GM20000 (cell line): ENCODE measurements around the gene MEIOB.

ENCODE experiments used
- DNase-seq: peaks from one replicate; pipeline ENCODE4 v3.0.0; 2012; ENCODE audit warnings: low spot score
- TF ChIP-seq, protein P1 (sequence below): IDR thresholded peaks from 2 replicates; pipeline ENCODE4 v1.5.1; 2012; ENCODE audit warnings: mild to moderate bottlenecking, control low read depth; ENCODE audit errors: extremely low read depth, missing control alignments

MEIOB gene

GRCh38 chr16:1825381-1825863 lies 46.5 kb downstream of the MEIOB start:
- TF ChIP-seq, protein P1, sequence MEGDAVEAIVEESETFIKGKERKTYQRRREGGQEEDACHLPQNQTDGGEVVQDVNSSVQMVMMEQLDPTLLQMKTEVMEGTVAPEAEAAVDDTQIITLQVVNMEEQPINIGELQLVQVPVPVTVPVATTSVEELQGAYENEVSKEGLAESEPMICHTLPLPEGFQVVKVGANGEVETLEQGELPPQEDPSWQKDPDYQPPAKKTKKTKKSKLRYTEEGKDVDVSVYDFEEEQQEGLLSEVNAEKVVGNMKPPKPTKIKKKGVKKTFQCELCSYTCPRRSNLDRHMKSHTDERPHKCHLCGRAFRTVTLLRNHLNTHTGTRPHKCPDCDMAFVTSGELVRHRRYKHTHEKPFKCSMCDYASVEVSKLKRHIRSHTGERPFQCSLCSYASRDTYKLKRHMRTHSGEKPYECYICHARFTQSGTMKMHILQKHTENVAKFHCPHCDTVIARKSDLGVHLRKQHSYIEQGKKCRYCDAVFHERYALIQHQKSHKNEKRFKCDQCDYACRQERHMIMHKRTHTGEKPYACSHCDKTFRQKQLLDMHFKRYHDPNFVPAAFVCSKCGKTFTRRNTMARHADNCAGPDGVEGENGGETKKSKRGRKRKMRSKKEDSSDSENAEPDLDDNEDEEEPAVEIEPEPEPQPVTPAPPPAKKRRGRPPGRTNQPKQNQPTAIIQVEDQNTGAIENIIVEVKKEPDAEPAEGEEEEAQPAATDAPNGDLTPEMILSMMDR = no peak
- no peak for DNase-seq

DNA sequence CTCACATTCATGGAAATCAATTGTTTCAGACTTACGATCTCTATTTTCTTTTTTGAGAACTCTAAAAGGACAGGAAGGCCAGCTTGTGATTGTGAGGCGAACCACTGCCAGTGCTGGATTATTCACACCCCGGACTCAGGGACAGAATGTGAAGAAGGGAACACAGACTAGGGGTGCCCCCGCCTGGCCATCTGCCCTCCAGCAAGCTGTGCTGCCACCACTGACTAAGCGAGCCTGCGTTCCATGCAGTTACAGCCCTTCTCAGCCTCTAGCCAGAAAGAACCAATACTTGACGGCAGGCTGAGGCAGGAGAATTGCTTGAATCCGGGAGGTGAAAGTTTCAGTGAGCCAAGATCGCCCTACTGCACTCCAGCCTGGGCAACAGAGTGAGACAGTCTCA lies 48.1 kb downstream of the MEIOB start:
- DNase-seq = peak; percentile 47
- TF ChIP-seq, protein P1 = no peak

DNA sequence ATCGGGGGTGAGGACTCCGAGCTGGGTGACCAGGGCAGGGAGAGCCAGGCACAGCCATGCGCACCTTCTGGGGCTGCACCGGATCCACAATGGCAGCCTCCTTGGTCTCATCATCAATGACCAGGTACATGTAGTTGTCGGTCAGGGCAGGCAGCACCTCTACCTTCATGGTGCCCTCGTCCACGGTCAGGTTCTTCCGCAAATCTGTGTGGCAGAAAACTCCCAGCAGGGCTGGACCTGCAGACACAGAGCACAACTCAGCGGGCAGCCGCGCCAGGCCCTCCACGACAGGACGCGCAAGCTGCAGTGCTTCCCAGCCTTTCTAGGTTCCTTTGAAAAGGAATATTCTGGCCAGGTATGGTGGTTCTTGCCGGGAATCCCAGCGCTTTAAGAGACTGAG lies 49.2 kb downstream of the MEIOB start:
- no peak for DNase-seq
- TF ChIP-seq, protein P1 = no peak

DNA sequence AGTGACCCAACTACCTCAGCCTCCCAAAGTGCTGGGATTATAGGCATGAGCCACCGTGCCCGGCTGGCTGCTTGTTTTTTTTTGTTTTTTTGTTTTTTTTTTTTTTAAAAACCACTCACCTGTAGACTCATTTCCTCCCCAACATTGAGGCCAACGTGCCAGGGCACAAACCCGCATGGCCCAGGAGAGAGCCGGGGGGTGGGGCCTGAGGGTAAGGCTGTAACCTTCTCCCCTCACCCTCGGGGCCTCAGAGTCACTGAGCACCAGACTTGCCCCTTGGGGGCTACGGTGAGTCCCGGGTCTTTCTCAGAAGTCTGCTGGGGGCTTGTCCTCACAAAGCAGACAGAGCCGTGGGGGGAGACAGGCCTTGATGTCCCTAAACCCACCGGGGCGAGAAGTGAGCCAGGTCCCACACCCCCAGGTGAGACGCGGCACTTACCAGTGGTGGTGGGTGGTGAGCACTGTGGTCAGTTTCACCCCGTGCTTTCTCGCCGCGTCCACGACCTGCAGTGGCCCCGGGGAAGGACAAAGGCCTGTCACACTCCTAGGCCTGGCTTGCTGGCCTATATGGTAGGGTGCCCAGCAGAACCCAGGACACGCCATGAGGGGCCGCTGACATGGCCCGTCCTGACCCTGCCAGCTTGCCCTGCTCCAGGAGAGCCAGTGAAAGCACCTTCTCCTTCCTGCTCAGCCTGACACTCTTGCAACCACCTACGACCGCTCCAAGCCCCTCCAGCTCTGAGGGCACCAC lies 49.9 kb downstream of the MEIOB start:
- no peak for DNase-seq
- TF ChIP-seq, protein P1 = no peak

- TF ChIP-seq, protein P1 = no peak
Measured at GRCh38 chr16:1820946-1821290, 51.0 kb downstream of the MEIOB start.

GRCh38 chr16:1820096-1820945 lies 51.6 kb downstream of the MEIOB start:
- DNase-seq = no peak
- TF ChIP-seq, protein P1 = no peak

More at GRCh38 chr16:1820946-1821290, 51.0 kb downstream of the MEIOB start:
- no peak for DNase-seq

GRCh38 chr16:1819611-1820010 lies 52.4 kb downstream of the MEIOB start:
- no peak for DNase-seq
- TF ChIP-seq, protein P1 = no peak
